ENCODE measurements around the gene COX5A.

GRCh38 chr15:74976159-74976558 is 38.3 kb upstream of the COX5A start:
- no peak for TF ChIP-seq CTCF (IDR thresholded peaks at IDR 0.05)
- no peak for TF ChIP-seq POLR2A (IDR thresholded peaks at IDR 0.05)

Measured in testis (tissue), 2 donors.